Measurements from ENCODE around the gene BMP8B.
"Not testable (repeated sequence)": the region's sequence is repeated elsewhere in the genome, so short reads cannot be mapped to it uniquely, and the experiment has no call there.

The BMP8B gene

GRCh38 chr1:39788758-39789570, at the start of gene BMP8B:
Gene BMP8B, minus strand, starts transcription at chr1:39788865. Its CDS starts 380 bp downstream, at chr1:39788485.
- DNase-seq = no peak

- DNase-seq = no peak
These were observed 48.0 kb upstream of the BMP8B start for GRCh38 chr1:39836595-39837110.

- no peak for DNase-seq
These were observed 47.4 kb upstream of the BMP8B start for GRCh38 chr1:39835935-39836594.

- DNase-seq = no peak
These were observed 46.4 kb upstream of the BMP8B start for GRCh38 chr1:39835110-39835509.

GRCh38 chr1:39833621-39834385, 45.1 kb upstream of the BMP8B start:
- no peak for DNase-seq

GRCh38 chr1:39833121-39833520, 44.5 kb upstream of the BMP8B start:
- peak; percentile 37 for DNase-seq

GRCh38 chr1:39832294-39832693, 43.6 kb upstream of the BMP8B start:
- DNase-seq = no peak

- DNase-seq = peak; percentile 28
These were observed 41.3 kb upstream of the BMP8B start for GRCh38 chr1:39829791-39830533.

- no peak for DNase-seq
These were observed 40.1 kb upstream of the BMP8B start for GRCh38 chr1:39828734-39829133.

- not testable (repeated sequence) for DNase-seq
These were observed 39.6 kb upstream of the BMP8B start for GRCh38 chr1:39828255-39828654.

- no peak for DNase-seq
These were observed 38.5 kb upstream of the BMP8B start for GRCh38 chr1:39827201-39827600.

GRCh38 chr1:39826583-39826982, 37.9 kb upstream of the BMP8B start:
- no peak for DNase-seq

- DNase-seq = no peak
These were observed 36.8 kb upstream of the BMP8B start for GRCh38 chr1:39825432-39825941.

GRCh38 chr1:39823450-39823849, 34.8 kb upstream of the BMP8B start:
- DNase-seq = not testable (repeated sequence)

GRCh38 chr1:39822146-39822545, 33.5 kb upstream of the BMP8B start:
- no peak for DNase-seq

GRCh38 chr1:39819091-39819812, 30.6 kb upstream of the BMP8B start:
- DNase-seq = no peak

- DNase-seq = no peak
These were observed 29.8 kb upstream of the BMP8B start for GRCh38 chr1:39818482-39818881.

- not testable (repeated sequence) for DNase-seq
These were observed 28.6 kb upstream of the BMP8B start for GRCh38 chr1:39817091-39817932.

- DNase-seq = peak; percentile 59
These were observed 27.9 kb upstream of the BMP8B start for GRCh38 chr1:39816415-39817090.

GRCh38 chr1:39812913-39813312, 24.2 kb upstream of the BMP8B start:
- no peak for DNase-seq
